SH-SY5Y (cell line): ENCODE data around the gene EFR3B.

Experiments used
- GATA2 ChIP-seq: IDR thresholded peaks from 2 replicates; pipeline ENCODE4 v1.6.1; 2011; ENCODE audit warnings: mild to moderate bottlenecking, low read depth, low read length
- GATA3 ChIP-seq: IDR thresholded peaks from 2 replicates; pipeline ENCODE4 v1.6.1; 2011; ENCODE audit warnings: low read depth, mild to moderate bottlenecking, low read length, moderate library complexity

- TF ChIP-seq GATA2, result no peak
- no peak for TF ChIP-seq GATA3
Measured at GRCh38 chr2:25127646-25128045, 85.8 kb downstream of the EFR3B start.
